HepG2 (cell line): Measurements from ENCODE around the gene POLN. TPM values are rescaled to one million over a fixed set of nuclear protein-coding genes. Genes with fewer than 3 reads are reported as not detected.
A peak's percentile ranks its signal among the peaks of the same experiment; 100 is the strongest.

Experiments used
- ARHGAP35 ChIP-seq: sonication (generic); formaldehyde crosslinking; IDR thresholded peaks from 2 replicates; pipeline ENCODE4 v1.9.0; 2022; ENCODE audit warnings: mild to moderate bottlenecking, inconsistent platforms, moderate library complexity, missing genetic modification reagents, borderline replicate concordance
- ETV6 ChIP-seq: sonication (generic); formaldehyde crosslinking; conservative IDR thresholded peaks from 2 replicates; pipeline ENCODE4 v1.4.0; 2020; ENCODE audit warnings: missing genetic modification reagents
- REPIN1 ChIP-seq: sonication (generic); formaldehyde crosslinking; IDR thresholded peaks from 2 replicates; pipeline ENCODE4 v1.8.0; 2022; ENCODE audit warnings: missing genetic modification reagents, low read depth, mild to moderate bottlenecking, borderline replicate concordance
- SOX5 ChIP-seq: IDR thresholded peaks from 2 replicates; pipeline ENCODE4 v1.6.1; 2016; ENCODE audit warnings: borderline replicate concordance
- ZNF337 ChIP-seq: sonication (generic); formaldehyde crosslinking; IDR thresholded peaks from 2 replicates; pipeline ENCODE4 v1.5.1; 2020; ENCODE audit warnings: missing genetic modification reagents, low read depth, mild to moderate bottlenecking, borderline replicate concordance
- ZNF674 ChIP-seq: sonication (generic); formaldehyde crosslinking; IDR thresholded peaks from 2 replicates; pipeline ENCODE4 v1.5.0; 2020; ENCODE audit warnings: low read depth, mild to moderate bottlenecking, missing genetic modification reagents
- ZNF768 ChIP-seq: sonication (generic); formaldehyde crosslinking; IDR thresholded peaks from 2 replicates; pipeline ENCODE4 v1.4.0; 2020; ENCODE audit warnings: missing genetic modification reagents
- polyA plus RNA-seq, 8 experiments: library from polyadenylated mRNA; depleted of rRNA in 3 of 8; stranded (reverse) in 7 of 8; unstranded in 1 of 8; fragments of >200 nt; fragmentation: Illumina TruSeq in 4 of 8; extraction: Trizol in 4 of 8; gene quantifications; 2 replicates each; pipeline versions ENCODE4 v1.2.1 to v1.2.3, GENCODE V29; 2011 to 2016; ENCODE audit warnings: low read depth in 4 of 8, missing spikeins in 1 of 8, mixed read lengths in 1 of 8; ENCODE audit not compliant: insufficient read depth in 1 of 8
- total RNA-seq, 5 experiments: library from RNA; depleted of rRNA; stranded (reverse); fragments of >200 nt; fragmentation: Illumina TruSeq; extraction: Trizol; gene quantifications; 2 replicates each; pipeline ENCODE4 v1.2.3, GENCODE V29; 2016; ENCODE audit warnings: low read depth in 1 of 5
- TF ChIP-seq, protein P1 (sequence below): sonication (generic); formaldehyde crosslinking; IDR thresholded peaks from 2 replicates; pipeline ENCODE4 v1.5.0; 2020; ENCODE audit warnings: mild to moderate bottlenecking, missing genetic modification reagents, borderline replicate concordance
- TF ChIP-seq, protein P2 (sequence below): sonication (generic); formaldehyde crosslinking; IDR thresholded peaks from 2 replicates; pipeline ENCODE4 v1.4.0; 2020; ENCODE audit warnings: missing genetic modification reagents, borderline replicate concordance
- TF ChIP-seq, protein P3 (sequence below): sonication (generic); formaldehyde crosslinking; conservative IDR thresholded peaks from 2 replicates; pipeline ENCODE4 v1.8.0; 2022; ENCODE audit warnings: missing genetic modification reagents
- TF ChIP-seq, protein P4 (sequence below): sonication (generic); formaldehyde crosslinking; IDR thresholded peaks from 2 replicates; pipeline ENCODE4 v1.5.0; 2020; ENCODE audit warnings: mild to moderate bottlenecking, missing genetic modification reagents

The POLN gene
- total and polyA plus RNA-seq, 2 of the 13 experiments (the other 11 are each of a cell fraction or from before 2014, with no cell fraction given) = 0.93 to 1.5 TPM

DNA sequence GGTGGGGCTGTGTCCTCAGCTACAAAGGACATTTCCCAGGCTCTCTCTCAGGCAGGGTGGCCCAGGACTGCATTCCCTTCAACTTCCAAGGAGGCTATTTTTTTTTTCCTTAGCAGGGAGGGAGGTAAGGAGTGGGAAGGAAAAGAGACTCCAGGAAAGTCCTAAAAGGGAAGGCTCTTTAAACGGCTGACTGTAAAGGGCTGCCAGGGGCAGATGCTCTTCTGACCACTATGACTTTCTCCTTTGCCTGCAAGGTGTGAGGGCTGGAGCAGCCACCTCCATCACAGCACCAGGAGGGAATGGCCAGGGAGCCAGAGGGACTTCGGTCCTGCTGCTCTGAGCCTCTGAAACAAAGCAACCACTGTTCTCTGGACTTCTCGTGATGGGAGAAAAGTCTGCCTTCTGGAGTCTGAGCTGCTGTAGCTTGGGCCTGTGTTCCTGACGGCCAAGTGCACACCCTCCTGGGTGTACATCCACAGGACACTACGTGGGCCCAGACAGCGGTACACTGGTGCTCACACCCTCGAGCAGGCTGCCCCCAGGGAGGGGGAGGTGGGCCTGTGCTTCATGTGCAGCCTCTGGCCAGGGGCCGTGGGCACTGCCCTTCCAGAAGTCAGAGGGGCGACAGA is 164.9 kb downstream of the POLN start (continued):
- TF ChIP-seq, protein P1, sequence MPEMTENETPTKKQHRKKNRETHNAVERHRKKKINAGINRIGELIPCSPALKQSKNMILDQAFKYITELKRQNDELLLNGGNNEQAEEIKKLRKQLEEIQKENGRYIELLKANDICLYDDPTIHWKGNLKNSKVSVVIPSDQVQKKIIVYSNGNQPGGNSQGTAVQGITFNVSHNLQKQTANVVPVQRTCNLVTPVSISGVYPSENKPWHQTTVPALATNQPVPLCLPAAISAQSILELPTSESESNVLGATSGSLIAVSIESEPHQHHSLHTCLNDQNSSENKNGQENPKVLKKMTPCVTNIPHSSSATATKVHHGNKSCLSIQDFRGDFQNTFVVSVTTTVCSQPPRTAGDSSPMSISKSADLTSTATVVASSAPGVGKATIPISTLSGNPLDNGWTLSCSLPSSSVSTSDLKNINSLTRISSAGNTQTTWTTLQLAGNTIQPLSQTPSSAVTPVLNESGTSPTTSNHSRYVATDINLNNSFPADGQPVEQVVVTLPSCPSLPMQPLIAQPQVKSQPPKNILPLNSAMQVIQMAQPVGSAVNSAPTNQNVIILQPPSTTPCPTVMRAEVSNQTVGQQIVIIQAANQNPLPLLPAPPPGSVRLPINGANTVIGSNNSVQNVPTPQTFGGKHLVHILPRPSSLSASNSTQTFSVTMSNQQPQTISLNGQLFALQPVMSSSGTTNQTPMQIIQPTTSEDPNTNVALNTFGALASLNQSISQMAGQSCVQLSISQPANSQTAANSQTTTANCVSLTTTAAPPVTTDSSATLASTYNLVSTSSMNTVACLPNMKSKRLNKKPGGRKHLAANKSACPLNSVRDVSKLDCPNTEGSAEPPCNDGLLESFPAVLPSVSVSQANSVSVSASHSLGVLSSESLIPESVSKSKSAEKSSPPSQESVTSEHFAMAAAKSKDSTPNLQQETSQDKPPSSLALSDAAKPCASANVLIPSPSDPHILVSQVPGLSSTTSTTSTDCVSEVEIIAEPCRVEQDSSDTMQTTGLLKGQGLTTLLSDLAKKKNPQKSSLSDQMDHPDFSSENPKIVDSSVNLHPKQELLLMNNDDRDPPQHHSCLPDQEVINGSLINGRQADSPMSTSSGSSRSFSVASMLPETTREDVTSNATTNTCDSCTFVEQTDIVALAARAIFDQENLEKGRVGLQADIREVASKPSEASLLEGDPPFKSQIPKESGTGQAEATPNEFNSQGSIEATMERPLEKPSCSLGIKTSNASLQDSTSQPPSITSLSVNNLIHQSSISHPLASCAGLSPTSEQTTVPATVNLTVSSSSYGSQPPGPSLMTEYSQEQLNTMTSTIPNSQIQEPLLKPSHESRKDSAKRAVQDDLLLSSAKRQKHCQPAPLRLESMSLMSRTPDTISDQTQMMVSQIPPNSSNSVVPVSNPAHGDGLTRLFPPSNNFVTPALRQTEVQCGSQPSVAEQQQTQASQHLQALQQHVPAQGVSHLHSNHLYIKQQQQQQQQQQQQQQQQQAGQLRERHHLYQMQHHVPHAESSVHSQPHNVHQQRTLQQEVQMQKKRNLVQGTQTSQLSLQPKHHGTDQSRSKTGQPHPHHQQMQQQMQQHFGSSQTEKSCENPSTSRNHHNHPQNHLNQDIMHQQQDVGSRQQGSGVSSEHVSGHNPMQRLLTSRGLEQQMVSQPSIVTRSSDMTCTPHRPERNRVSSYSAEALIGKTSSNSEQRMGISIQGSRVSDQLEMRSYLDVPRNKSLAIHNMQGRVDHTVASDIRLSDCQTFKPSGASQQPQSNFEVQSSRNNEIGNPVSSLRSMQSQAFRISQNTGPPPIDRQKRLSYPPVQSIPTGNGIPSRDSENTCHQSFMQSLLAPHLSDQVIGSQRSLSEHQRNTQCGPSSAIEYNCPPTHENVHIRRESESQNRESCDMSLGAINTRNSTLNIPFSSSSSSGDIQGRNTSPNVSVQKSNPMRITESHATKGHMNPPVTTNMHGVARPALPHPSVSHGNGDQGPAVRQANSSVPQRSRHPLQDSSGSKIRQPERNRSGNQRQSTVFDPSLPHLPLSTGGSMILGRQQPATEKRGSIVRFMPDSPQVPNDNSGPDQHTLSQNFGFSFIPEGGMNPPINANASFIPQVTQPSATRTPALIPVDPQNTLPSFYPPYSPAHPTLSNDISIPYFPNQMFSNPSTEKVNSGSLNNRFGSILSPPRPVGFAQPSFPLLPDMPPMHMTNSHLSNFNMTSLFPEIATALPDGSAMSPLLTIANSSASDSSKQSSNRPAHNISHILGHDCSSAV = no peak
- peak; percentile 7; the same call in 1 of the 2 replicates for TF ChIP-seq ZNF768 (CRISPR knock-in tag)
- peak; percentile 24; the same call in 1 of the 2 replicates for TF ChIP-seq SOX5 (CRISPR knock-in tag)
- no peak for TF ChIP-seq ZNF337 (CRISPR knock-in tag)
- TF ChIP-seq, protein P2, sequence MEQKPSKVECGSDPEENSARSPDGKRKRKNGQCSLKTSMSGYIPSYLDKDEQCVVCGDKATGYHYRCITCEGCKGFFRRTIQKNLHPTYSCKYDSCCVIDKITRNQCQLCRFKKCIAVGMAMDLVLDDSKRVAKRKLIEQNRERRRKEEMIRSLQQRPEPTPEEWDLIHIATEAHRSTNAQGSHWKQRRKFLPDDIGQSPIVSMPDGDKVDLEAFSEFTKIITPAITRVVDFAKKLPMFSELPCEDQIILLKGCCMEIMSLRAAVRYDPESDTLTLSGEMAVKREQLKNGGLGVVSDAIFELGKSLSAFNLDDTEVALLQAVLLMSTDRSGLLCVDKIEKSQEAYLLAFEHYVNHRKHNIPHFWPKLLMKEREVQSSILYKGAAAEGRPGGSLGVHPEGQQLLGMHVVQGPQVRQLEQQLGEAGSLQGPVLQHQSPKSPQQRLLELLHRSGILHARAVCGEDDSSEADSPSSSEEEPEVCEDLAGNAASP (CRISPR knock-in tag) = no peak
- TF ChIP-seq ETV6 = no peak
- TF ChIP-seq, protein P3, sequence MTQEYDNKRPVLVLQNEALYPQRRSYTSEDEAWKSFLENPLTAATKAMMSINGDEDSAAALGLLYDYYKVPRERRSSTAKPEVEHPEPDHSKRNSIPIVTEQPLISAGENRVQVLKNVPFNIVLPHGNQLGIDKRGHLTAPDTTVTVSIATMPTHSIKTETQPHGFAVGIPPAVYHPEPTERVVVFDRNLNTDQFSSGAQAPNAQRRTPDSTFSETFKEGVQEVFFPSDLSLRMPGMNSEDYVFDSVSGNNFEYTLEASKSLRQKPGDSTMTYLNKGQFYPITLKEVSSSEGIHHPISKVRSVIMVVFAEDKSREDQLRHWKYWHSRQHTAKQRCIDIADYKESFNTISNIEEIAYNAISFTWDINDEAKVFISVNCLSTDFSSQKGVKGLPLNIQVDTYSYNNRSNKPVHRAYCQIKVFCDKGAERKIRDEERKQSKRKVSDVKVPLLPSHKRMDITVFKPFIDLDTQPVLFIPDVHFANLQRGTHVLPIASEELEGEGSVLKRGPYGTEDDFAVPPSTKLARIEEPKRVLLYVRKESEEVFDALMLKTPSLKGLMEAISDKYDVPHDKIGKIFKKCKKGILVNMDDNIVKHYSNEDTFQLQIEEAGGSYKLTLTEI = no peak
- no peak for TF ChIP-seq ZNF674 (CRISPR knock-in tag)
- no peak for TF ChIP-seq ARHGAP35
- TF ChIP-seq, protein P4, sequence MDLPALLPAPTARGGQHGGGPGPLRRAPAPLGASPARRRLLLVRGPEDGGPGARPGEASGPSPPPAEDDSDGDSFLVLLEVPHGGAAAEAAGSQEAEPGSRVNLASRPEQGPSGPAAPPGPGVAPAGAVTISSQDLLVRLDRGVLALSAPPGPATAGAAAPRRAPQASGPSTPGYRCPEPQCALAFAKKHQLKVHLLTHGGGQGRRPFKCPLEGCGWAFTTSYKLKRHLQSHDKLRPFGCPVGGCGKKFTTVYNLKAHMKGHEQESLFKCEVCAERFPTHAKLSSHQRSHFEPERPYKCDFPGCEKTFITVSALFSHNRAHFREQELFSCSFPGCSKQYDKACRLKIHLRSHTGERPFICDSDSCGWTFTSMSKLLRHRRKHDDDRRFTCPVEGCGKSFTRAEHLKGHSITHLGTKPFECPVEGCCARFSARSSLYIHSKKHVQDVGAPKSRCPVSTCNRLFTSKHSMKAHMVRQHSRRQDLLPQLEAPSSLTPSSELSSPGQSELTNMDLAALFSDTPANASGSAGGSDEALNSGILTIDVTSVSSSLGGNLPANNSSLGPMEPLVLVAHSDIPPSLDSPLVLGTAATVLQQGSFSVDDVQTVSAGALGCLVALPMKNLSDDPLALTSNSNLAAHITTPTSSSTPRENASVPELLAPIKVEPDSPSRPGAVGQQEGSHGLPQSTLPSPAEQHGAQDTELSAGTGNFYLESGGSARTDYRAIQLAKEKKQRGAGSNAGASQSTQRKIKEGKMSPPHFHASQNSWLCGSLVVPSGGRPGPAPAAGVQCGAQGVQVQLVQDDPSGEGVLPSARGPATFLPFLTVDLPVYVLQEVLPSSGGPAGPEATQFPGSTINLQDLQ (CRISPR knock-in tag) = no peak
- peak; percentile 50; the same call in 1 of the 2 replicates for TF ChIP-seq REPIN1
